Activated CD4-positive, alpha-beta T cell treated with anti-CD3 and anti-CD28 coated beads, Interleukin-2, Interleukin-6, amounts not matched to agents 100 ng/mL and 50 ng/mL, durations not matched to agents 16 hours and 8 hours (primary cell): ENCODE data around the gene GBP7.

Experiments used
- DNase-seq: peaks from one replicate; pipeline ENCODE4 v3.0.0-alpha.2; 2020

Gene GBP7

DNA sequence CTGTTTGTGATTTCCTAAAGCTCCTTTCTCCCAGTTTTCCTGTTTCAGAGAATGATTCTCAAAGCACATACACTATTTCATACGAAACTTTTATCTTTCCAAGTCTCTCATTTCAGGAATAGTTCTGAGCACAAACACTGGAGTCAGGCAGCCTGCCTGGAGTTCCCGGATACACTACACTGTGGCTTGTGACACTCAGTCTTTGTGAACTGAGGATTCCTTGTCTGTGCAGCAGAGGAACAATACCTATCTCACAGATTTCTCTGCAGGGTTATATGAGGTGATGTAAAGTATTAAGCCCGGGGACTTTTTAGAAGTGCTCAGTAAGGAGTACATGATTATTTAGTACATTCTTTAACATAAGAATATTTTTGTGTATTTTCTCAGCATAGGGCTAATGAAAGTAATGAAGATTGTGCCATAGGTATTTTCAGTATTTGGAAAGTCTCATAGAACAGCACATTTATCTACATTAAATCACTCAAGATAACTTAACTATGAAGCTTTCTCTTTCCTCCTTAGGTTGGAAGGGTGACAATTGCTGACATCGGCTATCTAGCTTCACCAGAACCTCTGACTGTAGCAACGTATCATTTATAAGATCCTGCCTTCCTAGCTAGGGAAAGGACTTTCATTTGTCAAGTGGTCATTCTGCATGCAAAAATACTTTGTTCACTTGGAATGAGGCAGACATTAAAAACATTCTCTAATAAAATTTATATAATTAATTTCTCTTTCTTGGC is 62.8 kb downstream of the GBP7 start:
- no peak for DNase-seq

DNA sequence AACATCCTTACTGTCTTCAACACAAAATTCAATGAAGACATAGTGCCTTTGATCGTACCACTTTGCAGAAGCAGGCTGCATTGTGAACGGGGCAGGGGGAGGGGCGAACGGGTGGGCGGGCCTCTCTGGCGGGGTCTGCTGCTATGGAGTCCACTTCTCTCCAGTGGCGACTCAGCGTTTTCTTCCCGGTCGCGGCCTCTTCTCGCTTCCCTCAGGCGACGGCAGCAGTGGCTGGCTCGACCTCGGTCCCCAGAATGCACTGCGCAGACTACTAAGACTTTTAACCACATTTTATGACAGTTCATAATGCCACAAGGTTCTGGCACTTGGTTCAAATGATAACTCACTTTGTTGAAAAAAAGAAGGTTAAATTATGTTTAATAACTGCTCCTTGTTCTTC is 71.1 kb downstream of the GBP7 start:
- no peak for DNase-seq

DNA sequence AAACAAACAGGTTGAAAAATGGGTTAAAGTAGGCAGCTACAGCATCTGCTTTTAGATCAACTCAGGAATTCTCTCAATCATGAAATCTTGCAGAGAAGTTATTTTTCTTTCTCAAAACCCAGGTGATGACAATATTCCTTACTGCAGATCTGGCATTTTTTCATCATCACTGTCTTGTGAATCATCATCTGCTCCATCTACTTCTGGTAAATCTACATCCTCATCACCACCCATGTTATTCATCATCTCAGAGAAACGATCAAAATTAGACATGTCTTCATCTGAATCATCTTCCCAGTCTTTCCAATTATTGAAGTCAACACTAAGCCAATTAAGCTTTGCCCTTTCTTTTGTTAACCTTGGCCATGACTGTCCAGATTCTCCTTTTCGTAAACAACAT is 71.7 kb downstream of the GBP7 start:
- no peak for DNase-seq

DNA sequence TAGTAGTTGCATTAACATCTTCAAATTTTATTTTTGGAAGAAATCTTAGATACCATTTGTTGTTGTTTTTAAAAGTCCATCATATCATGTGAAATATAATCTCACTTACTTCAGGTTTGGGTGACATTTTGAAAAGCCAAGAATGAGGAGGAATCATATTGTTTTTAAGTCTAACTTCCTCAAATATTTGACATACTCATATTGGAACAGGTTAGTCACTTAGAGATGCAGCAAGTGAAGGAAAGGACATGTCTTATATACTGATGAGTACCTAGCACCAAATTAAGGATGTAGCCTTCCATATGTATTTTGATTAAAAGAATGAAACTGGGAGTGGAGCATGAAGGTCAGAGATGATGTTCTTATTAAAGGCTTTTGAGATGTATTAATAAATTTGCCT is 73.8 kb downstream of the GBP7 start:
- no peak for DNase-seq

DNA sequence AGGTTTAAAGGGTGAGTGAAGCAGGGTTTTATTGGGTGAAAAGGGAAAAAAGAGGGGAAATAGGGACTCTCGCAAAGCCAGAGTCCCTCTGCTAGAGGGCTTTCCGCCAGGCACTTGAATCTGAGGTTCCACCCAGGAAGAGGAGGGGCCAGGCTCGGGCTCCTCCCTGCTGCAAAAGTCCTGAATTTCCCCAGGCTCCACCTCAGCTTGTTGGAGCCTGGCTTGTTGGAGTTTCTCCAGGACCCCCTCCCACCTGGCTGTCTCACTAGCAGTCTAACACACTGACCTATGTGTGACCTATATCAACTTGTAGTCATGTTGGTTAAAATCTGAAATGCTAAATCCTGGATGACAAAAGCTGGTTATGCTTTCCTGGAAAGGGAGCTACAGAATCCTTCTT is 75.4 kb downstream of the GBP7 start:
- DNase-seq, result no peak

DNA sequence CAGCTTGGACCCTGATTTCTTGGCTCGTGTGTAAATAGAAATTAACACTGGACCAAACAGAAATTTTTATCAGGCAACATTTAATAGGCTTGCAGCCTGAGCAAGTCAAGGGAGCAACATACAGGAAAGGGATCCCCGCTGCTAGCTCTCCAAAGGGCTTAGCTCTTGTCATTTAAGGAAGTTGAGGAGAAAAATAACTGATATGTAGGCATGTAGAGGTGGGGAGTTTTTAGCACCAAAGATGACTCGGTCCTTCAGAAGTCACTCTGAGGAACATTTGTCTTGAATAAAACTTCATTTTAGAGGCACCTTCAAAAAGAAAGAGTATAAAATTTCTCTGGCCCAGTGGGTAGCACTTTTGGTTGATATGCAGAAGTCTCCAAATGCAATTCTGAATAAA is 76.9 kb downstream of the GBP7 start:
- DNase-seq, result no peak

DNA sequence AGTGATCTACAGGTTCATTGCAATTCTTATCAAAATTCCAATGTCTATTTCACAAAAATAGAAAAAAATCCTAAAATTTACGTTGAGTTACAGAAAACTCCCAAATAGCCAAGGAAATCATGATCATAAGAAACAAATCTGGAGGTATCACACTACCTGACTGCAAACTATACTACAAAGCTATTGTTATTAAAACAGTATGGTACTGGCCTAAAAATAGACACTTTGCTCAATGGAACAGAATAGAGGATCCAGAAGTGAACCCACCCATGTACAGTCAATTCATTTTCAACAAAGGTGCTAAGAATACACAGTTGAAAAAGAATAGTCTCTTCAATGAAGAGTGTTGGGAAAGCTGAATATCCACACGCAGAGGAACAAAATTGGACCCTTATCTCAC is 80.1 kb downstream of the GBP7 start:
- no peak for DNase-seq

DNA sequence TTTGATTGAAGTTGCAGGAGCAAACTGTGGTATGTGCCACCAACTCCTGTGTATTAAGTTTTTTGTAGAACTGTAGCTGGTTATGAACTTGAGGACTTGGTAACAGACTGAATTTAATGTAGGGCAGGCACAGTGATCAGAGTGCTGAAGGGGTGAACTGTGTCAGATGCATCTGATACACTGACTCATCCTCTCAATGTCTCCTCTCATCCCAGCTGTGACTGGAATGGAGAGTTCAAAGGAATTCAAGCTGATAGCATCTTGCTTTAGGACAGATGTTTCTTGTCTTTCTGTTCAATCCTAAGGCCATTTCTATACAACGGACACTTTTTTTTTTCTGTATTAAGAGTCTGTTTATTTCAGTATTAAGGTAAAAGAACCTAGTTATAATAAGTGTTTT is 85.8 kb downstream of the GBP7 start:
- no peak for DNase-seq

DNA sequence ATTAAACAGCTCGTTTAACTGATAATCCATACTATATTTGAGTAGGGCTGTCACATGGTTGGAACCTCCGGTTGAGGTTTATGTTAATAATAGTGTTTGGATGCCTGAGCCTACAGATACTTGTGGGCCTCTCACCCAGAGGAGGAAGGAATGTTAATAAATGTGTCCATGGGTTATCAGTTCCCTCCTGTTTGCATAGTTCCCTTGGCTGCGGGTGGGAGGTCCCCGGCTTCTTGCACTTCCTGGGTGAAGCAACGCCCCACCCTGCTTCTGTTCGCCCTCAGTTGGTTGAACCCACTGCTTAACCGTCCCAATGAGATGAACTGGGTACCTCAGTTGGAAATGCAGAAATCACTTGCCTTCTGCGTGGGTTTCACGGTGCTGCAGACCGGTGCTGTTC is 87.2 kb downstream of the GBP7 start:
- no peak for DNase-seq

DNA sequence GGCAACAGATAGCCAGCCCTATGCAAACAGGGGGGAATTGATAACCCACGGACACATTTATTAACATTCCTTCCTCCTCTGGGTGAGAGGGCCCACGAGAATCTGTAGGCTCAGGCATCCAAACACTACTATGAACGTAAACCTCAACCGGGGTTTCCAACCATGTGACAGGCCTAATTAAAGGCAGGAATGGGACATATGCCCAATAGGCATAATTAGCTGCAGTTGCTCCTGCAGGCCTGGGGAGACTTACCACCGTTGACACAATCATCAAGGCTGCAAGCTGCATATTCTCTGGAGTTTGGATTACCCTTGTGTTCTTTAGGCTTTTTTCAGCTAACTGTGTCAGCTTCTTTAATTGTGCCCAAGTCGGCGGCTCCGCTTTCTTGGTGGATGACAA is 88.6 kb downstream of the GBP7 start:
- DNase-seq, result no peak

DNA sequence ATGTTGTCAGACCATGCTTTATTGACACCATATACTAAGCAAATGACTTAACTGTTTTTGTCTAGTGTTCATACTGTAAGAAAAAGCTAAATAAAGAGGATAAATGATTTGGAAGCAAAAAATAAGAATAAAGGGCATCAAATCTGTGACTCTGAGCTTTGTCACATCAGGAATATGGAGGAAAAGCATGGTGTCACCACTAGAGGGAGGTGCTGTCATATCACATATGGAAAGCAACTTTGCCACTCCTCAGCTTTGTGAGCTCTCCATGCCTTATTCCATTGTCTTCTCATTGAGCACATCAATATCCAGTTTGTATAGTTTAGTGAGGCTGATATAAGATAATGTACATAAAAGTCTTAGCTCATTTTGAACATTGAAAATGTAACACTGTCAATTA is 90.0 kb downstream of the GBP7 start:
- peak; percentile 61 for DNase-seq
